Measurements from ENCODE around the gene IGDCC3. TPM values are rescaled to one million over a fixed set of nuclear protein-coding genes. Genes with fewer than 3 reads are reported as not detected.

IGDCC3 gene
- total RNA-seq, 4 donors from 2014 or later = not detected

GRCh38 chr15:65393091-65393490 is 15.3 kb upstream of the IGDCC3 start:
- TF ChIP-seq POLR2A (IDR thresholded peaks at IDR 0.05) (no peak), CTCF (IDR thresholded peaks at IDR 0.05 in 4 of 5, conservative IDR thresholded peaks at IDR 0.05 in 1 of 5) (no peak)
- H3K36me3 ChIP-seq = peaks cover 0 to 28% of the 10 kb centered on the region in 2 donors
- ATAC-seq (no peak), DNase-seq (no peak)
- no peaks in the 10 kb centered on the region for H3K9me3 ChIP-seq
- no peaks in the 10 kb centered on the region for H3K27me3 ChIP-seq
- no peak overlapping the region for H3K4me3 ChIP-seq
- intact Hi-C loops (cut with DNase I; ENCODE audit: low total_unique reads) = no loop called here
- in situ Hi-C loops (cut with MboI; ENCODE audit: low sequenced_read_pairs in 4 of 4) = loop anchor here in 1 of 4 donors (5.0 kb wide), 1 partner anchor 71 kb away; no protein-coding TSS in a partner anchor
- H3K27ac ChIP-seq = no peak overlapping the region
- no peaks in the 10 kb centered on the region for H3K4me1 ChIP-seq

- no peaks in the 10 kb centered on the region for H3K4me1 ChIP-seq
- TF ChIP-seq CTCF (IDR thresholded peaks at IDR 0.05 in 4 of 5, conservative IDR thresholded peaks at IDR 0.05 in 1 of 5) (no peak), POLR2A (IDR thresholded peaks at IDR 0.05) (no peak)
- ATAC-seq = no peak
- in situ Hi-C loops (cut with MboI; ENCODE audit: low sequenced_read_pairs in 4 of 4) (loop anchor here in 1 of 4 donors (5.0 kb wide), 1 partner anchor 70 kb away; no protein-coding TSS in a partner anchor), intact Hi-C loops (cut with DNase I; ENCODE audit: low total_unique reads) (no loop called here)
- H3K9me3 ChIP-seq = no peaks in the 10 kb centered on the region
- H3K27me3 ChIP-seq = no peaks in the 10 kb centered on the region
- H3K27ac ChIP-seq = no peak overlapping the region
- no peak for DNase-seq
- H3K4me3 ChIP-seq = no peak overlapping the region
- peaks cover 0 to 28% of the 10 kb centered on the region in 2 donors for H3K36me3 ChIP-seq
These were observed 14.6 kb upstream of the IGDCC3 start for GRCh38 chr15:65392368-65392767.

GRCh38 chr15:65391732-65392131 is 13.9 kb upstream of the IGDCC3 start:
- DNase-seq = no peak
- Histone ChIP-seq H3K4me1 (no peaks in the 10 kb centered on the region), H3K27me3 (no peaks in the 10 kb centered on the region), H3K9me3 (no peaks in the 10 kb centered on the region), H3K4me3 (no peak overlapping the region), H3K27ac (no peak overlapping the region), H3K36me3 (peaks cover 0 to 28% of the 10 kb centered on the region in 2 donors)
- TF ChIP-seq CTCF (IDR thresholded peaks at IDR 0.05 in 4 of 5, conservative IDR thresholded peaks at IDR 0.05 in 1 of 5) (no peak), POLR2A (IDR thresholded peaks at IDR 0.05) (no peak)
- in situ Hi-C loops (cut with MboI; ENCODE audit: low sequenced_read_pairs in 4 of 4) (loop anchor here in 1 of 4 donors (5.0 kb wide), 1 partner anchor 69 kb away; no protein-coding TSS in a partner anchor), intact Hi-C loops (cut with DNase I; ENCODE audit: low total_unique reads) (no loop called here)
- no peak for ATAC-seq

GRCh38 chr15:65390447-65390846 is 12.6 kb upstream of the IGDCC3 start:
- intact Hi-C loops (cut with DNase I; ENCODE audit: low total_unique reads) = no loop called here
- Histone ChIP-seq H3K36me3 (peaks cover 0 to 28% of the 10 kb centered on the region in 2 donors), H3K27me3 (no peaks in the 10 kb centered on the region), H3K27ac (no peak overlapping the region), H3K4me1 (peaks cover under 1% of the 10 kb centered on the region in 2 donors), H3K4me3 (no peak overlapping the region), H3K9me3 (no peaks in the 10 kb centered on the region)
- DNase-seq = no peak
- no peak for TF ChIP-seq CTCF (IDR thresholded peaks at IDR 0.05 in 4 of 5, conservative IDR thresholded peaks at IDR 0.05 in 1 of 5)
- no peak for TF ChIP-seq POLR2A (IDR thresholded peaks at IDR 0.05)
- ATAC-seq = no peak
- in situ Hi-C loops (cut with MboI; ENCODE audit: low sequenced_read_pairs in 4 of 4) = loop anchor here in 1 of 4 donors (5.0 kb wide), 1 partner anchor 68 kb away; no protein-coding TSS in a partner anchor

GRCh38 chr15:65389226-65389625 is 11.4 kb upstream of the IGDCC3 start:
- in situ Hi-C loops (cut with MboI; ENCODE audit: low sequenced_read_pairs in 4 of 4) (no loop called here), intact Hi-C loops (cut with DNase I; ENCODE audit: low total_unique reads) (no loop called here)
- H3K36me3 ChIP-seq = peaks cover 0 to 16% of the 10 kb centered on the region in 2 donors
- peaks cover 3 to 8% of the 10 kb centered on the region in 2 donors for H3K4me1 ChIP-seq
- ATAC-seq = no peak
- no peaks in the 10 kb centered on the region for H3K9me3 ChIP-seq
- TF ChIP-seq CTCF (IDR thresholded peaks at IDR 0.05 in 4 of 5, conservative IDR thresholded peaks at IDR 0.05 in 1 of 5) (no peak), POLR2A (IDR thresholded peaks at IDR 0.05) (no peak)
- no peak overlapping the region for H3K27ac ChIP-seq
- H3K4me3 ChIP-seq = no peak overlapping the region
- DNase-seq = no peak
- no peaks in the 10 kb centered on the region for H3K27me3 ChIP-seq

Measured in gastrocnemius medialis (tissue), 4 donors.